SK-N-SH (cell line): ENCODE results near the gene CCDC14. TPM values are rescaled to one million over a fixed set of nuclear protein-coding genes. Genes with fewer than 3 reads are reported as not detected.

Experiments used
- CTCF ChIA-PET: fragments of 300-600, 350-600 bp; formaldehyde crosslinking; extraction: SDS; loops from one replicate; lab custom pipeline; 2021; lab: Yijun Ruan, JAX
- POLR2A ChIA-PET: fragments of 350-600 bp; sonication (Branson Sonifier 250); formaldehyde crosslinking; extraction: SDS; loops from one replicate; lab custom pipeline; 2020; ENCODE audit warnings: antibody characterized with exemption, inconsistent platforms; lab: Yijun Ruan, JAX
- DNase-seq: peaks from one replicate; pipeline ENCODE4 v3.0.0; 2012
- H2AFZ ChIP-seq: fragments of 200-600 bp; sonication (generic); 2 replicates; pipeline ENCODE4 v1.8.1; 2016; ENCODE audit warnings: antibody characterized with exemption, mild to moderate bottlenecking, low read depth
- H3F3A ChIP-seq: fragments of 200-600 bp; sonication (generic); replicated peaks from 2 replicates; pipeline ENCODE3; 2016; ENCODE audit warnings: antibody characterized with exemption, mild to moderate bottlenecking; ENCODE audit not compliant: insufficient read depth
- H3K27ac ChIP-seq, 2 experiments: fragments of 200-500 bp in 1 of 2; fragments of 200-600 bp in 1 of 2; sonication (Bioruptor generic) in 1 of 2; sonication (generic), shearing (Covaris generic) in 1 of 2; 2 replicates each; pipeline versions ENCODE4 v1.5.1 to v1.6.1; 2014 to 2016; ENCODE audit warnings: low read depth in 2 of 2, inconsistent platforms in 1 of 2, low read length in 1 of 2, mild to moderate bottlenecking in 1 of 2, mixed read lengths in 1 of 2
- H3K27me3 ChIP-seq: fragments of 200-600 bp; sonication (generic), shearing (Covaris generic); 2 replicates; pipeline ENCODE4 v1.6.1; 2016; ENCODE audit warnings: mixed run types; ENCODE audit not compliant: insufficient read depth
- H3K36me3 ChIP-seq, 2 experiments: fragments of 200-500 bp in 1 of 2; fragments of 200-600 bp in 1 of 2; sonication (Bioruptor generic) in 1 of 2; sonication (generic) in 1 of 2; replicated peaks in 1 of 2; 2 replicates each; pipeline versions ENCODE3 to v1.5.1; 2014 to 2016; ENCODE audit warnings: low read length in 1 of 2, mild to moderate bottlenecking in 1 of 2; ENCODE audit not compliant: insufficient read depth in 2 of 2, control insufficient read depth in 1 of 2
- H3K4me1 ChIP-seq, 2 experiments: fragments of 200-500 bp in 1 of 2; fragments of 200-600 bp in 1 of 2; sonication (Bioruptor generic) in 1 of 2; sonication (generic), shearing (Covaris generic) in 1 of 2; 2 replicates each; pipeline versions ENCODE4 v1.5.1 to v1.6.1; 2014 to 2016; ENCODE audit warnings: low read depth in 1 of 2, low read length in 1 of 2, mixed run types in 1 of 2; ENCODE audit not compliant: insufficient read depth in 2 of 2, control insufficient read depth in 1 of 2
- H3K4me2 ChIP-seq: fragments of 200-600 bp; sonication (generic), shearing (Covaris generic); 2 replicates; pipeline ENCODE4 v1.6.1; 2017; ENCODE audit warnings: mixed run types
- H3K4me3 ChIP-seq, 2 experiments: fragments of 200-500 bp in 1 of 2; fragments of 200-600 bp in 1 of 2; sonication (Bioruptor generic) in 1 of 2; sonication (generic), shearing (Covaris generic) in 1 of 2; 2 replicates each; pipeline versions ENCODE4 v1.5.1 to v1.8.1; 2014 to 2016; ENCODE audit warnings: low read depth in 2 of 2, inconsistent platforms in 1 of 2, low read length in 1 of 2, mild to moderate bottlenecking in 1 of 2, mixed read lengths in 1 of 2, moderate library complexity in 1 of 2
- H3K79me2 ChIP-seq: fragments of 200-600 bp; sonication (generic); 2 replicates; pipeline ENCODE4 v1.8.1; 2017; ENCODE audit warnings: mild to moderate bottlenecking; ENCODE audit not compliant: insufficient read depth
- H3K9ac ChIP-seq: fragments of 200-600 bp; sonication (generic); 2 replicates; pipeline ENCODE4 v1.6.1; 2017; ENCODE audit warnings: mixed run types
- H3K9me2 ChIP-seq: fragments of 200-600 bp; sonication (generic); 2 replicates; pipeline ENCODE4 v1.6.1; 2017; ENCODE audit warnings: mixed run types
- H3K9me3 ChIP-seq: fragments of 200-600 bp; sonication (generic); 2 replicates; pipeline ENCODE4 v1.6.1; 2017; ENCODE audit warnings: mixed run types, mild to moderate bottlenecking, moderate library complexity
- H4K20me1 ChIP-seq: fragments of 200-600 bp; sonication (generic); 2 replicates; pipeline ENCODE4 v1.6.1; 2017; ENCODE audit warnings: mild to moderate bottlenecking, mixed run types; ENCODE audit not compliant: insufficient read depth
- CTCF ChIP-seq: fragments of 200-600 bp; sonication (generic); IDR thresholded peaks from 2 replicates; pipeline ENCODE4 v1.6.1; 2017; ENCODE audit warnings: antibody characterized with exemption, mild to moderate bottlenecking, moderate library complexity
- EP300 ChIP-seq, 2 experiments: IDR thresholded peaks; 2 replicates each; pipeline versions ENCODE4 v1.4.0 to v1.6.1; 2012; ENCODE audit warnings: borderline replicate concordance in 1 of 2, low read depth in 1 of 2, low read length in 1 of 2
- EZH2phosphoT487 ChIP-seq: fragments of 200-600 bp; sonication (generic); IDR thresholded peaks from 2 replicates; pipeline ENCODE4 v1.6.1; 2017; ENCODE audit warnings: low read depth, mixed run types, mild to moderate bottlenecking, antibody characterized with exemption, moderate library complexity, borderline replicate concordance
- FOXM1 ChIP-seq: IDR thresholded peaks from 2 replicates; pipeline ENCODE4 v1.4.0; 2012; ENCODE audit warnings: low read depth, mild to moderate bottlenecking
- GABPA ChIP-seq: IDR thresholded peaks from 2 replicates; pipeline ENCODE4 v1.4.0; 2012; ENCODE audit warnings: low read depth, mild to moderate bottlenecking
- GATA2 ChIP-seq: sonication (generic); formaldehyde crosslinking; IDR thresholded peaks from 2 replicates; pipeline ENCODE4 v1.5.0; 2020; ENCODE audit warnings: mild to moderate bottlenecking, missing genetic modification reagents
- JUND ChIP-seq: IDR thresholded peaks from 2 replicates; pipeline ENCODE4 v1.4.0; 2012
- MXI1 ChIP-seq: IDR thresholded peaks from 2 replicates; pipeline ENCODE4 v1.6.1; 2012; ENCODE audit warnings: mild to moderate bottlenecking, low read depth, low read length, improper control_type of control experiment
- POLR2AphosphoS5 ChIP-seq: IDR thresholded peaks from 2 replicates; pipeline ENCODE4 v1.6.1; 2012; ENCODE audit warnings: low read depth, low read length
- RCOR1 ChIP-seq: fragments of 150-350 bp; IDR thresholded peaks from 2 replicates; pipeline ENCODE4 v1.6.1; 2017; ENCODE audit warnings: antibody characterized with exemption, low read length
- REST ChIP-seq: IDR thresholded peaks from 2 replicates; pipeline ENCODE4 v1.6.1; 2012; ENCODE audit warnings: mild to moderate bottlenecking, low read depth, low read length, moderate library complexity
- RFX5 ChIP-seq: IDR thresholded peaks from 2 replicates; pipeline ENCODE4 v1.6.1; 2012; ENCODE audit warnings: mild to moderate bottlenecking, improper control_type of control experiment, low read length
- RXRA ChIP-seq: IDR thresholded peaks from 2 replicates; pipeline ENCODE4 v1.4.0; 2012; ENCODE audit warnings: low read depth, mild to moderate bottlenecking, borderline replicate concordance
- SIN3A ChIP-seq: IDR thresholded peaks from 2 replicates; pipeline ENCODE4 v1.6.1; 2012; ENCODE audit warnings: low read depth, mild to moderate bottlenecking, low read length, moderate library complexity, borderline replicate concordance
- TEAD4 ChIP-seq: IDR thresholded peaks from 2 replicates; pipeline ENCODE4 v1.4.0; 2012; ENCODE audit warnings: mild to moderate bottlenecking, borderline replicate concordance; ENCODE audit not compliant: insufficient read depth
- USF1 ChIP-seq: IDR thresholded peaks from 2 replicates; pipeline ENCODE4 v1.4.0; 2012; ENCODE audit warnings: low read depth, borderline replicate concordance
- USF2 ChIP-seq: fragments of 150-350 bp; IDR thresholded peaks from 2 replicates; pipeline ENCODE4 v1.6.1; 2017; ENCODE audit warnings: antibody characterized with exemption, low read length, low read depth, borderline replicate concordance
- ZBTB33 ChIP-seq: IDR thresholded peaks from 2 replicates; pipeline ENCODE4 v1.4.0; 2012; ENCODE audit warnings: low read depth, borderline replicate concordance
- WGBS: methylation state at CpG from one replicate; pipeline ENCODE4 v1.1.6; 2017; ENCODE audit warnings: low lambda C conversion rate; 5-methylcytosine and 5-hydroxymethylcytosine counted together
- polyA plus RNA-seq, 3 experiments: library from polyadenylated mRNA; depleted of rRNA; stranded (reverse); fragments of >200 nt; gene quantifications; 2 replicates each; pipeline ENCODE4 v1.2.3, GENCODE V29; 2012

Gene CCDC14
- polyA plus RNA-seq, 1 of the 3 experiments (the other 2 are of a cell fraction), result 147 TPM

GRCh38 chr3:123920383-123920782 is 40.6 kb downstream of the CCDC14 start:
- H2AFZ ChIP-seq, result no peak overlapping the region
- no peaks in the 10 kb centered on the region for H4K20me1 ChIP-seq
- CTCF ChIA-PET, result no interaction called here
- no peak for DNase-seq
- 97% methylated on average over 1 of the region's 1 CpG for WGBS
- no peaks in the 10 kb centered on the region for H3K4me1 ChIP-seq
- H3K36me3 ChIP-seq, result peaks cover 62 to 92% of the 10 kb centered on the region in 2 experiments
- H3K4me2 ChIP-seq, result no peak overlapping the region
- H3K27ac ChIP-seq, result no peak overlapping the region
- POLR2A ChIA-PET, result no interaction called here
- H3F3A ChIP-seq, result no peaks in the 10 kb centered on the region
- H3K9me2 ChIP-seq, result no peaks in the 10 kb centered on the region
- peaks cover 21% of the 10 kb centered on the region; the same call in 1 of the 2 replicates for H3K79me2 ChIP-seq
- no peak overlapping the region for H3K9ac ChIP-seq
- H3K27me3 ChIP-seq, result no peaks in the 10 kb centered on the region
- no peak overlapping the region for H3K4me3 ChIP-seq
- peaks cover 30% of the 10 kb centered on the region; the same call in 1 of the 2 replicates for H3K9me3 ChIP-seq
- TF ChIP-seq RXRA, result no peak
- no peak for TF ChIP-seq GABPA
- TF ChIP-seq RFX5, result no peak
- TF ChIP-seq CTCF, result no peak
- no peak for TF ChIP-seq FOXM1
- no peak for TF ChIP-seq SIN3A
- TF ChIP-seq POLR2AphosphoS5, result no peak
- TF ChIP-seq RCOR1, result no peak
- TF ChIP-seq, all 33 proteins: peak for 0

- 100% methylated on average over 1 of the region's 3 CpGs for WGBS
- Histone ChIP-seq H3F3A (peaks cover 4% of the 10 kb centered on the region), H3K4me3 (no peak overlapping the region), H3K79me2 (peaks cover 21% of the 10 kb centered on the region; the same call in 1 of the 2 replicates), H3K9me2 (no peaks in the 10 kb centered on the region), H3K9ac (no peak overlapping the region), H3K4me1 (no peaks in the 10 kb centered on the region), H3K27ac (no peak overlapping the region), H2AFZ (no peak overlapping the region), H3K4me2 (no peak overlapping the region), H3K36me3 (peaks cover 73 to 90% of the 10 kb centered on the region in 2 experiments), H4K20me1 (no peaks in the 10 kb centered on the region), H3K9me3 (peaks cover 30% of the 10 kb centered on the region; the same call in 1 of the 2 replicates), H3K27me3 (no peaks in the 10 kb centered on the region)
- no peak for DNase-seq
- POLR2A ChIA-PET, result no interaction called here
- CTCF ChIA-PET, result interaction anchor here (1.0 to 1.7 kb wide), 3 partner anchors 12 to 191 kb away, joined by 3 to 4 read pairs (median 4); no protein-coding TSS in a partner anchor
- TF ChIP-seq FOXM1, result no peak
- TF ChIP-seq MXI1, result no peak
- TF ChIP-seq JUND, result no peak
- TF ChIP-seq TEAD4, result no peak
- no peak for TF ChIP-seq USF1
- no peak for TF ChIP-seq GATA2 (CRISPR knock-in tag)
- TF ChIP-seq GABPA, result no peak
- no peak for TF ChIP-seq EP300 (IDR thresholded peaks at IDR 0.05; ENCODE audit: borderline replicate concordance in 1 of 2, low read depth in 1 of 2, low read length in 1 of 2)
- TF ChIP-seq ZBTB33, result no peak
- TF ChIP-seq USF2, result no peak
- no peak for TF ChIP-seq EZH2phosphoT487
- no peak for TF ChIP-seq REST
- no peak for TF ChIP-seq RFX5
These were observed 41.7 kb downstream of the CCDC14 start for GRCh38 chr3:123919353-123919752.
